Medulla oblongata (tissue), 1 donor: Measurements from ENCODE around the gene PRKG2.
"Not testable (repeated sequence)": the region's sequence is repeated elsewhere in the genome, so short reads cannot be mapped to it uniquely, and the experiment has no call there.

ENCODE experiments used
- DNase-seq: peaks from one replicate; pipeline ENCODE4 v3.0.0-alpha.2; 2015; ENCODE audit errors: extremely low spot score

The PRKG2 gene, protein sequence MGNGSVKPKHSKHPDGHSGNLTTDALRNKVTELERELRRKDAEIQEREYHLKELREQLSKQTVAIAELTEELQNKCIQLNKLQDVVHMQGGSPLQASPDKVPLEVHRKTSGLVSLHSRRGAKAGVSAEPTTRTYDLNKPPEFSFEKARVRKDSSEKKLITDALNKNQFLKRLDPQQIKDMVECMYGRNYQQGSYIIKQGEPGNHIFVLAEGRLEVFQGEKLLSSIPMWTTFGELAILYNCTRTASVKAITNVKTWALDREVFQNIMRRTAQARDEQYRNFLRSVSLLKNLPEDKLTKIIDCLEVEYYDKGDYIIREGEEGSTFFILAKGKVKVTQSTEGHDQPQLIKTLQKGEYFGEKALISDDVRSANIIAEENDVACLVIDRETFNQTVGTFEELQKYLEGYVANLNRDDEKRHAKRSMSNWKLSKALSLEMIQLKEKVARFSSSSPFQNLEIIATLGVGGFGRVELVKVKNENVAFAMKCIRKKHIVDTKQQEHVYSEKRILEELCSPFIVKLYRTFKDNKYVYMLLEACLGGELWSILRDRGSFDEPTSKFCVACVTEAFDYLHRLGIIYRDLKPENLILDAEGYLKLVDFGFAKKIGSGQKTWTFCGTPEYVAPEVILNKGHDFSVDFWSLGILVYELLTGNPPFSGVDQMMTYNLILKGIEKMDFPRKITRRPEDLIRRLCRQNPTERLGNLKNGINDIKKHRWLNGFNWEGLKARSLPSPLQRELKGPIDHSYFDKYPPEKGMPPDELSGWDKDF

GRCh38 chr4:81214881-81215868, at the start of gene PRKG2:
Gene PRKG2, minus strand, starts transcription at chr4:81215222. Its CDS starts 10,175 bp downstream, at chr4:81205047.
- no peak for DNase-seq

GRCh38 chr4:81260443-81261101, 45.5 kb upstream of the PRKG2 start:
- no peak for DNase-seq

GRCh38 chr4:81258841-81259550, 44.0 kb upstream of the PRKG2 start:
- no peak for DNase-seq

DNA sequence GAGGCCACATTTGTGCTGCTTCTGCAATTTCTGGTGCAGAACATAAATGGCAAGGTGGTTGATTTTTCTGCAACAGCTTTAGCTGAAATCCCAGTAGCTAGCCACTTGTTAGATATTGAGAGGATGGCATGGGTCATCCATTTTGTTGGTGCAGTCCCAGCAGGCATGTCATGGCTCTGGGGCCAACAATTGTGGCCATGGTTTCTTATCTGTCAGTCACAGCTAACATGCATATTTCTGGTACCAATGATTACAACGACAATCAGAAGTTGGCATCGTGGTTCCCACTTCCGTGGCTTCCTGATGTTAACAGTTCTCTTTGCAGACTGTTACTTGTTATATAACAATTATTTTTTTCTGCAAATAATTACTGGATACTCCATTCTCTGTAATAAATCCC, 42.8 kb upstream of the PRKG2 start:
- no peak for DNase-seq

- no peak for DNase-seq
Measured at GRCh38 chr4:81257021-81257420, 42.0 kb upstream of the PRKG2 start.

- DNase-seq = no peak
Measured at GRCh38 chr4:81256059-81256970, 41.3 kb upstream of the PRKG2 start.

- DNase-seq = no peak
Measured at GRCh38 chr4:81255524-81255923, 40.5 kb upstream of the PRKG2 start.

- no peak for DNase-seq
Measured at GRCh38 chr4:81250430-81250829, 35.4 kb upstream of the PRKG2 start.

- no peak for DNase-seq
Measured at GRCh38 chr4:81245218-81246009, 30.4 kb upstream of the PRKG2 start.

- DNase-seq = no peak
Measured at GRCh38 chr4:81237791-81238190, 22.8 kb upstream of the PRKG2 start.

GRCh38 chr4:81235982-81236749, 21.1 kb upstream of the PRKG2 start:
- no peak for DNase-seq

DNA sequence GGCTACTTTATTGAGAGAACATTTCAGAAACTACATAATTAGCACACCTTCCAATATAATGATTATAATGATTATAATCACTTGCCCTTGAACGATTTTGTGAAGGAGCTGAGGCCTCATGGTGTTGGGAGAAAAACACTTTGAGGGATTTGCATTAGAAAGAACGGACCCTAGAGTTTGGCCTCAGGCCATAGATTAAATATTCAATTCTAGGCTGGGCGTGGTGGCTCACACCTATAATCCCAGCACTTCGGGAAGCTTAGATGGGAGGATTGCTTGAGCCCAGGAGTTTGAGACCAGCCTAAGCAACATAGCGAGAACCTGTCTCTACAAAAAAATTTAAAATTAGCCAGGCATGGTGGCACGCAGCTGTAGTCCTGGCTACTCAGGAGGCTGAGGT, 12.9 kb upstream of the PRKG2 start:
- DNase-seq = no peak

DNA sequence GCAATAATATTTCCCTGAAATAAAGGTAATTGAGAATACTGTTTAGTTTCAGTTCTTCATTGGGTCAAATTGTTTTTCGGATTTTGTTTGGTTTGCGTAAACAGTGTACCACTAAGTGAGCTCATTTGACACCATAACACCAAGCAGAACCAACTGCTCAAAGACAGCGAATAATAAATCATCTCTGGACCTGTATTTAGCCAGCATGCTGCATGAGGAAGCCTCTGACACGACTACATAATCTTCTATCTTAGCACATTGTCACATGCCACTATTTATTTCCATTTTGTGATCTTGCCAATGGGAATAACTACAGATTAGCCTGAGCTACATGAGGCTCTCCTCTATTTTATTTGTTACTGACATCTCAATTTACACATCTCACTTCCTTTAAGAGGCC, 12.1 kb upstream of the PRKG2 start:
- no peak for DNase-seq

GRCh38 chr4:81225252-81225651, 10.2 kb upstream of the PRKG2 start:
- no peak for DNase-seq

GRCh38 chr4:81222082-81222472, 7.1 kb upstream of the PRKG2 start:
- not testable (repeated sequence) for DNase-seq

DNA sequence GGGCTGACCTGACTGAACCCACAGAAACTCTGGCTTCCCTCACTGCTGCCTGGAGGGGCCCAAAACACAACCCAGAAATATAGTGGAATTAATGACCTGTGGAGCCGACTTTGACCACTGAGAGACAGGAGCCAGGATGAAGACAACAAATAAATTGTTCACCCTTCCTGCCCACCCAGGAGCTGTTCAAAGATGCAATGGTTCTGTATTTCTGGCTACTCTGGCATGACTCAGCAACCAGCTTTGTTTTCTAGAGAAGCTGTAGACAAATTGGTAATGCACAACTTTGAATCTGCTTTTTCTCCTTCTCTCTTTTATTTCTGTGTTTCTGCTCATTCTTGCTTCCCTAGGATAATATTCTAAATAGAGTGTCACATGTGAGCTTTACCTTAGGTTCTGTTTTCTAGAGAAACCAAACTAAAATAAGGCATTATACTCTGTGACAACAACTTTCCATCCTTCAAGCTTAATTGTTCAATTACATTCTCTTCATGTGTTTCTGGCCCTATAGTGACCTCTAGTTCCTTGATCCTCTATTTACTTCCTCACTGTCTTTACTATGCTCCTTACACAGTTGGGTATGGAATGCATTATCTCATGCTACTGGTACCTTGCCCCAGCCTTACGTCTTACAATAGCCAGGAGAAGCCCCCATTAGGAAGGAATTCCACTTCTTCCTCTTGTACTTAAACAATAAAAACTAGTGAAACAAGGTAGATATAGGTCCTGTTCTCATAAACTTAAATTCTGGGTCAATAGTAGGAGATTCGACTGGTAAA, 6.5 kb upstream of the PRKG2 start:
- no peak for DNase-seq

DNA sequence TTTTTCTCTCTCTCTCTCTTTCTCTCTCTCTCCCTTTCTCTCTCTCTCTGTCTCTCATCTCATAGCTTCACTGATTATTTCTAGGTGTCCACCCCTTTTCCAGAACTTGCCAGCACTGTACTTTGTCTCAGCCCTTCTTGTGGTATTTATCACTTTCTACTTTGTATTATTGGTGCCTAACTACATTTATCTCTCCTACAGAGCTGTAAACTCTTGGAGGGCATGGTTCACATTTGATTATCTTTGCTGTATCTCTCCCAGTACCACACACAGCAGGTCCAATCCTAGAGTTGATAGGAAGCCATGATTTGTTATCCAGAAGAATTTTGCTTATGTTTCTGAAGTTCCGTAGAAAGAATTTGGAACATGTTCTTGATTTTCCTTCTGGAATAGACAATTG, 5.2 kb upstream of the PRKG2 start:
- no peak for DNase-seq
